ENCODE data around the gene HINT3.
A peak's percentile ranks its signal among the peaks of the same experiment; 100 is the strongest.
"Not testable (repeated sequence)": the region's sequence is repeated elsewhere in the genome, so short reads cannot be mapped to it uniquely, and the experiment has no call there.

The HINT3 gene

DNA sequence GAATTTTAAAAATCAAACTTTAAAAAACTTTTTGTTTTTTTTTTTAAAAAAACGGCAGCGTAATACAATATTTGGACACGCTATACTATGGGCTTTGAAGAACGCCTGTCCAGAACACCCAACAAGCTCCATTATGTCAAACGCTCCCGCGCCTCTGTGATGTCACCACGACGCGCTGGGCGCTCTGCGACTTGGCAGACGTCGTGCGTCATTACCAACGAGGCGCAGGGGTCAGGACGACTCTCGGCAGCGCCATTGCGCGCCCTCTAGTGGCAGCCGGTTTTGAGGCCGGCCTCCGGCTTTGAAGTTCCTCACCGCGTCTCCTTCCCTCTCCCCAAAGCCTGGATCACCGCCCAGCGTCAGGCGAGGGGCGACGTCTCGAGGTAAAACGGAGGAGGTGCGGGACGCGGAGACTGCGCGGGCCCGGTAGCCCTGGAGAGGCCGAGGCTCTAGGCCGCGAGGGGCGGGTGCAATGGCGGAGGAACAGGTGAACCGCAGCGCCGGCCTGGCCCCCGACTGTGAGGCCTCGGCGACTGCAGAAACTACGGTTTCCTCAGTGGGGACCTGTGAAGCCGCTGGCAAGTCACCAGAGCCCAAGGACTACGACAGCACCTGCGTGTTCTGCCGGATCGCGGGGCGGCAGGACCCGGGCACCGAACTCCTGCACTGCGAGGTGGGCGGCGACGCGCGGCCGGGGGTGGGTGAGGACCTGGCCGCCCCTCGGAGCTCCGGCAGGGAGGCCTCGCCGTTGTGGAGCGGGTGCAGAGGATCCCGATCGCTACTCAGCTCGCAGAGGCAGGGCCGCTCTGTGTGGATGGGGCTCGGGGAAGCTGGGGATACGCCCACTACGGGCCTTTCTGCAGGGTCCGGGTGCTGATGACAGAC is at the start of gene HINT3:
TSS of gene HINT3 (plus strand) at position 265 of the 885 bp plus-strand sequence. CDS start at position 473, 208 bp downstream.
- peak; percentile 98 for DNase-seq (ENCODE audit: low read depth)
- H3K4me3 ChIP-seq (ENCODE audit: low read depth, low read length): peak within 1 kb of the TSS; percentile 83
- TF ChIP-seq, protein P1, sequence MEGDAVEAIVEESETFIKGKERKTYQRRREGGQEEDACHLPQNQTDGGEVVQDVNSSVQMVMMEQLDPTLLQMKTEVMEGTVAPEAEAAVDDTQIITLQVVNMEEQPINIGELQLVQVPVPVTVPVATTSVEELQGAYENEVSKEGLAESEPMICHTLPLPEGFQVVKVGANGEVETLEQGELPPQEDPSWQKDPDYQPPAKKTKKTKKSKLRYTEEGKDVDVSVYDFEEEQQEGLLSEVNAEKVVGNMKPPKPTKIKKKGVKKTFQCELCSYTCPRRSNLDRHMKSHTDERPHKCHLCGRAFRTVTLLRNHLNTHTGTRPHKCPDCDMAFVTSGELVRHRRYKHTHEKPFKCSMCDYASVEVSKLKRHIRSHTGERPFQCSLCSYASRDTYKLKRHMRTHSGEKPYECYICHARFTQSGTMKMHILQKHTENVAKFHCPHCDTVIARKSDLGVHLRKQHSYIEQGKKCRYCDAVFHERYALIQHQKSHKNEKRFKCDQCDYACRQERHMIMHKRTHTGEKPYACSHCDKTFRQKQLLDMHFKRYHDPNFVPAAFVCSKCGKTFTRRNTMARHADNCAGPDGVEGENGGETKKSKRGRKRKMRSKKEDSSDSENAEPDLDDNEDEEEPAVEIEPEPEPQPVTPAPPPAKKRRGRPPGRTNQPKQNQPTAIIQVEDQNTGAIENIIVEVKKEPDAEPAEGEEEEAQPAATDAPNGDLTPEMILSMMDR (IDR thresholded peaks at IDR 0.05; ENCODE audit: insufficient read depth, low read depth, low read length, missing control alignments): peak; percentile 98

- DNase-seq (ENCODE audit: low read depth): peak; percentile 83
- TF ChIP-seq, protein P1 (IDR thresholded peaks at IDR 0.05; ENCODE audit: insufficient read depth, low read depth, low read length, missing control alignments): no peak
- no peak overlapping the region for H3K4me3 ChIP-seq (ENCODE audit: low read depth, low read length)
Measured at GRCh38 chr6:125910527-125910926, 46.0 kb upstream of the HINT3 start.

DNA sequence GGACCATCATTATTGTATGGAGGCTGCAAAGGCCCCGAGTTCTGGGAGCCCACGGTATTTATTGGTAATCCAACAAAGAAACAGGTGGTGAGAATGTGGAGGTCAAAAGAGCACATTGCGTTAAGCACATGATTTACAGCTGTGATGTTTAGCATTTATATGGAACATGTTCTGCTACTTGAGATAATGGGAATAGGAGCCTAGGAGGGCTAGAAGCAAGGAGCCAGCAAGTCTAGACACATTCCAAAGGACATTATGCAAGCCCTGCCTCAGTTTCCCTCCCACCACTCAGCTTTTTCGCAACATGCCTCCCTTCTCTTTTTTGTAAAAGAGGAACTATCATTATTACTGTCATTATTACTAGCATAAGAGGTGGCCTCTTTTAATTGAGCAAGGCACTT is 45.5 kb upstream of the HINT3 start:
- DNase-seq (ENCODE audit: low read depth); H3K4me3 ChIP-seq (ENCODE audit: low read depth, low read length): not testable (repeated sequence)

GRCh38 chr6:125912430-125912829 is 44.1 kb upstream of the HINT3 start:
- H3K4me3 ChIP-seq (ENCODE audit: low read depth, low read length); DNase-seq (ENCODE audit: low read depth): not testable (repeated sequence)

- TF ChIP-seq, protein P1 (IDR thresholded peaks at IDR 0.05; ENCODE audit: insufficient read depth, low read depth, low read length, missing control alignments): no peak
- no peak for DNase-seq (ENCODE audit: low read depth)
- no peak overlapping the region for H3K4me3 ChIP-seq (ENCODE audit: low read depth, low read length)
Measured at GRCh38 chr6:125913145-125913544, 43.4 kb upstream of the HINT3 start.

- DNase-seq (ENCODE audit: low read depth): no peak
- TF ChIP-seq, protein P1 (IDR thresholded peaks at IDR 0.05; ENCODE audit: insufficient read depth, low read depth, low read length, missing control alignments): no peak
- H3K4me3 ChIP-seq (ENCODE audit: low read depth, low read length): no peak overlapping the region
Measured at GRCh38 chr6:125913864-125914351, 42.7 kb upstream of the HINT3 start.

DNA sequence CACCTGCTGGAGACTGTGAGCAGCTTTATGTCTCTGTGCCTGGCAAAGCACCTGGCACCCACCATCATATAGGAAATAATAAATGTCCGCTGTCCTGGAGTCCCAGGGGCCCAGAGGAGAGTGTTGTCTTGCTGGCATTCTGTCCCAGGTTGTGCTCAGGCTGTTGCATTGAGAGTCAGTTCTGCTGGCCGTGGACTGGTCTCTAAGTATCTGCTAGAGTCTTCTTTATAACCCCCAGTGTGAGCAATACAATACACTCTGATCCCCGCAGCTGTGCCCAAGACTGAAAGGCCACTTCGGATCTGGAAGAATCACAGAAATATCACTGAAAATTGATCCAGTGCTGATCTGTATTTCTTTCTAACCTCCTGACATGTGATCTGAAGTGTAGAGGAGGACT is 38.3 kb upstream of the HINT3 start:
- no peak overlapping the region for H3K4me3 ChIP-seq (ENCODE audit: low read depth, low read length)
- no peak for DNase-seq (ENCODE audit: low read depth)
- TF ChIP-seq, protein P1 (IDR thresholded peaks at IDR 0.05; ENCODE audit: insufficient read depth, low read depth, low read length, missing control alignments): no peak

All from GM12865 (cell line).